ENCODE measurements around the gene ERG. TPM values are rescaled to one million over a fixed set of nuclear protein-coding genes. Genes with fewer than 3 reads are reported as not detected.

The ERG gene
- total and polyA plus RNA-seq, 9 of the 15 experiments (the other 6 are each of a cell fraction or from before 2014, with no cell fraction given), result 0.06 TPM; not detected in 8

DNA sequence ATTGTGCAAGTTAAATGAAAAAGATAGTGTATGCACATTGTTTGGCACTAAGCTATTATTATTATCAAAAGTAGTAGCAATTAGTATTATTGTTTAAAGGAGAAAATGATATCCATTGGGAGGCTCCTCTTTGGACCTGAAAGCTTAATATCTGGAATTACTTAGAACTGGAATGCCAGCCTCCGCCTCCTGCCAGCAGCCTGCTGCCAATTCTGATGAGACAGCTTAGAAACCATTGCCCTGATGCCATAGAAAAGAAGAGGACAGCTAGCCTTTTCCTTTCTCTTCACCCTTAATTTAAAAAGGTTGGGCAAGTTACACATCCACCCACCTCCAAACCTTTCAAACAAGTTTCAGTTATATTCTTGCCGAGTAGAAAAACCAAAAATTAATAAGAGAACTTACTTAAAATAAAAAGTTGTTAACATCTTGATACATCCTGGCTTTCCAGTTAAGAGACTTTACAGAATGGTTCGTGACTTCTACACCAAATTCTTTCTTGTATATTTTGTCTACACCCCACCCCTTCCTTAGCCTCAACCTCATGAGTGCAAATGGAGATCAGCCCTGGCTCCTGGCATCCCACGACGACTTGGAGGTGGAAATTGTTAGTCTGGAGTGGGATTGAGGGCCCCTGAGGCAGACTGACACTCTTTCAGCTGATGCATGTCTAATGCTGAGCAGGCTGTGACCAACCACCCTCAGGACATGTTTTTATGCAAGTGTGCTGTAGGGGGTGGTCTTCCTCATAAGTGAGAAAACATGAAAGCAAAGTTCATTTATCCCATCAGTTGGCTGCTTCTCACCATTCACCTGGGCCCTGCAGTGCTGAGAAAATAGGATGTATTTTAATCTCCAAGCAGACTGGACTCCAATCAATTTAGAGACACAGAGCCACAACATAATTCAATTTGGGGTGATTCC lies 120.8 kb downstream of the ERG start:
- no peaks in the 10 kb centered on the region for H3K4me1 ChIP-seq (replicated peaks in 1 of 2; ENCODE audit: control insufficient read depth in 2 of 2, insufficient read depth in 2 of 2, low read length in 2 of 2)
- no peak overlapping the region for H3K4me3 ChIP-seq
- CTCF ChIA-PET (ENCODE audit: low intra/inter-chr PET ratio), result no interaction called here
- H3K4me2 ChIP-seq (ENCODE audit: insufficient read depth, low read length), result no peak overlapping the region
- TF ChIP-seq ZKSCAN1 (IDR thresholded peaks at IDR 0.05; ENCODE audit: low read depth, low read length), result no peak
- no peak for TF ChIP-seq NFATC3 (IDR thresholded peaks at IDR 0.05)
- no peak for TF ChIP-seq ZNF12 (CRISPR knock-in tag; IDR thresholded peaks at IDR 0.05)
- no peak for TF ChIP-seq ZNF764 (CRISPR knock-in tag; IDR thresholded peaks at IDR 0.05; ENCODE audit: low read depth)
- TF ChIP-seq, protein P1, sequence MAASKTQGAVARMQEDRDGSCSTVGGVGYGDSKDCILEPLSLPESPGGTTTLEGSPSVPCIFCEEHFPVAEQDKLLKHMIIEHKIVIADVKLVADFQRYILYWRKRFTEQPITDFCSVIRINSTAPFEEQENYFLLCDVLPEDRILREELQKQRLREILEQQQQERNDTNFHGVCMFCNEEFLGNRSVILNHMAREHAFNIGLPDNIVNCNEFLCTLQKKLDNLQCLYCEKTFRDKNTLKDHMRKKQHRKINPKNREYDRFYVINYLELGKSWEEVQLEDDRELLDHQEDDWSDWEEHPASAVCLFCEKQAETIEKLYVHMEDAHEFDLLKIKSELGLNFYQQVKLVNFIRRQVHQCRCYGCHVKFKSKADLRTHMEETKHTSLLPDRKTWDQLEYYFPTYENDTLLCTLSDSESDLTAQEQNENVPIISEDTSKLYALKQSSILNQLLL (CRISPR knock-in tag; IDR thresholded peaks at IDR 0.05; ENCODE audit: borderline replicate concordance), result no peak
- TF ChIP-seq, protein P2, sequence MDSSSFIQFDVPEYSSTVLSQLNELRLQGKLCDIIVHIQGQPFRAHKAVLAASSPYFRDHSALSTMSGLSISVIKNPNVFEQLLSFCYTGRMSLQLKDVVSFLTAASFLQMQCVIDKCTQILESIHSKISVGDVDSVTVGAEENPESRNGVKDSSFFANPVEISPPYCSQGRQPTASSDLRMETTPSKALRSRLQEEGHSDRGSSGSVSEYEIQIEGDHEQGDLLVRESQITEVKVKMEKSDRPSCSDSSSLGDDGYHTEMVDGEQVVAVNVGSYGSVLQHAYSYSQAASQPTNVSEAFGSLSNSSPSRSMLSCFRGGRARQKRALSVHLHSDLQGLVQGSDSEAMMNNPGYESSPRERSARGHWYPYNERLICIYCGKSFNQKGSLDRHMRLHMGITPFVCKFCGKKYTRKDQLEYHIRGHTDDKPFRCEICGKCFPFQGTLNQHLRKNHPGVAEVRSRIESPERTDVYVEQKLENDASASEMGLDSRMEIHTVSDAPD (CRISPR knock-in tag; IDR thresholded peaks at IDR 0.05), result no peak
- intact Hi-C loops (cut with micrococcal nuclease), result no loop called here
- H3K9me1 ChIP-seq (ENCODE audit: control insufficient read depth, insufficient read depth, low read length), result no peaks in the 10 kb centered on the region
- ATAC-seq (no peak), FAIRE-seq (no peak), DNase-seq (ENCODE audit: extremely low read depth in 1 of 4, low spot score in 3 of 4) (no peak)
- H3K27me3 ChIP-seq (ENCODE audit: control insufficient read depth in 2 of 2, insufficient read depth in 2 of 2, low read length in 2 of 2), result peaks cover 8 to 20% of the 10 kb centered on the region in 2 experiments; a peak in 4 of 5 replicates
- H3K36me3 ChIP-seq (ENCODE audit: control insufficient read depth, insufficient read depth, low read length), result no peaks in the 10 kb centered on the region
- POLR2A ChIA-PET, result no interaction called here
- H2AFZ ChIP-seq (ENCODE audit: low read depth, low read length), result no peak overlapping the region
- no peaks in the 10 kb centered on the region for H3K9me3 ChIP-seq (replicated peaks; ENCODE audit: control insufficient read depth, insufficient read depth, low read depth, low read length)
- no TSS peak for BruUV-seq (replicated peaks)
- H3K27ac ChIP-seq (ENCODE audit: extremely low read depth, low read depth, low read length), result no peak overlapping the region
- H4K20me1 ChIP-seq (replicated peaks; ENCODE audit: control insufficient read depth, insufficient read depth, low read length), result no peaks in the 10 kb centered on the region; the same call in 1 of the 2 replicates
- 1% methylated on average over 5 of the region's 5 CpGs for WGBS (ENCODE audit: insufficient coverage, low coverage, missing lambda C conversion rate)
- no peak overlapping the region for H3K9ac ChIP-seq (ENCODE audit: insufficient read depth in 1 of 2, low read depth in 2 of 2, low read length in 2 of 2)
- in situ Hi-C loops (cut with MboI), result no loop called here
- H3K79me2 ChIP-seq (ENCODE audit: control insufficient read depth, insufficient read depth, low read length), result no peaks in the 10 kb centered on the region
